MM.1S (cell line): ENCODE measurements around the gene GJC1.

Experiments
- CTCF ChIP-seq: fragments of 300-600 bp; sonication (generic); IDR thresholded peaks from 2 replicates; pipeline ENCODE4 v1.5.1; 2016; ENCODE audit warnings: antibody characterized with exemption, low read length, mixed read lengths
- EZH2 ChIP-seq: fragments of 300-600 bp; sonication (generic); optimal IDR thresholded peaks from 2 replicates; pipeline ENCODE3; 2017; ENCODE audit warnings: low read depth, mild to moderate bottlenecking, antibody characterized with exemption, low read length, mixed read lengths
- EZH2phosphoT487 ChIP-seq: fragments of 300-600 bp; sonication (generic); IDR thresholded peaks from 2 replicates; pipeline ENCODE4 v1.6.1; 2018; ENCODE audit warnings: antibody characterized with exemption, low read length

- TF ChIP-seq CTCF (no peak), EZH2 (no peak), EZH2phosphoT487 (no peak)
These were observed 2.2 kb downstream of the GJC1 start for GRCh38 chr17:44827863-44828262.
